Activated CD8-positive, alpha-beta T cell treated with anti-CD3 and anti-CD28 coated beads for 36 hours (primary cell): ENCODE measurements around the gene MT1H. TPM values are rescaled to one million over a fixed set of nuclear protein-coding genes. Genes with fewer than 3 reads are reported as not detected.

Source experiments
- ATAC-seq: fragments of 200-7000 bp; cut with Tn5 transposase; one replicate; pipeline ENCODE4 v1.10.0; 2021; ENCODE audit warnings: mild to moderate bottlenecking, moderate library complexity
- CTCF ChIA-PET: fragments of 350-600 bp; sonication (Branson Sonifier 250); formaldehyde crosslinking; loops from one replicate; lab custom pipeline; 2021; ENCODE audit warnings: antibody characterized with exemption; lab: Charles Lee
- POLR2A ChIA-PET: fragments of 350-600 bp; sonication (Branson Sonifier 250); formaldehyde crosslinking; loops from one replicate; lab custom pipeline; 2021; ENCODE audit warnings: antibody characterized with exemption; lab: Charles Lee
- DNase-seq: peaks from one replicate; pipeline ENCODE4 v3.0.0-alpha.2; 2020
- H3K27ac Mint-ChIP-seq: one replicate; pipeline ENCODE4 v1.8.0; 2021; ENCODE audit warnings: mild to moderate bottlenecking, mixed read lengths
- H3K27me3 Mint-ChIP-seq: one replicate; pipeline ENCODE4 v1.8.0; 2021; ENCODE audit warnings: mixed read lengths
- H3K36me3 Mint-ChIP-seq: one replicate; pipeline ENCODE4 v1.8.0; 2021; ENCODE audit warnings: low read depth, mixed read lengths
- H3K4me1 Mint-ChIP-seq: one replicate; pipeline ENCODE4 v1.8.0; 2021; ENCODE audit warnings: low read depth, mixed read lengths
- H3K4me3 Mint-ChIP-seq: one replicate; pipeline ENCODE4 v1.8.0; 2021; ENCODE audit warnings: mild to moderate bottlenecking, moderate library complexity, mixed read lengths
- H3K9me3 Mint-ChIP-seq: one replicate; pipeline ENCODE4 v1.8.0; 2021; ENCODE audit warnings: mixed read lengths
- CTCF ChIP-seq: fragments of 200-600 bp; IDR thresholded peaks from one replicate; pipeline ENCODE4 v1.8.0; 2022; ENCODE audit warnings: antibody characterized with exemption, mild to moderate bottlenecking
- intact Hi-C: fragments of 100-400 bp; cut with micrococcal nuclease; formaldehyde crosslinking; loops from one replicate; pipeline ENCODE4 v1.10.0; 2022
- total RNA-seq, 2 experiments: library from RNA; stranded (reverse); gene quantifications; one replicate each; pipeline ENCODE4 v1.2.3, GENCODE V29; 2021

The MT1H gene
- total RNA-seq, 2 experiments from 2014 or later: 2.3 to 2.7 TPM

GRCh38 chr16:56632848-56633365, 36.7 kb upstream of the MT1H start:
- peak overlapping the region; percentile 38 for H3K4me3 Mint-ChIP-seq
- ChIA-PET CTCF (no interaction called here), POLR2A (interaction anchor here (0.6 to 0.7 kb wide), 2 partner anchors 12 to 29 kb away, joined by 3 read pairs; no protein-coding TSS in a partner anchor)
- H3K4me1 Mint-ChIP-seq: peaks cover 20% of the 10 kb centered on the region
- H3K27ac Mint-ChIP-seq: no peak overlapping the region
- no peak for ATAC-seq
- DNase-seq: no peak
- intact Hi-C loops: no loop called here
- TF ChIP-seq CTCF: no peak
- no peaks in the 10 kb centered on the region for H3K9me3 Mint-ChIP-seq
- no peaks in the 10 kb centered on the region for H3K36me3 Mint-ChIP-seq
- H3K27me3 Mint-ChIP-seq: peaks cover 66% of the 10 kb centered on the region

GRCh38 chr16:56633535-56633934, 36.1 kb upstream of the MT1H start:
- Mint-ChIP-seq H3K36me3 (no peaks in the 10 kb centered on the region), H3K27me3 (peaks cover 68% of the 10 kb centered on the region), H3K4me1 (peaks cover 23% of the 10 kb centered on the region), H3K4me3 (no peak overlapping the region), H3K27ac (no peak overlapping the region), H3K9me3 (no peaks in the 10 kb centered on the region)
- CTCF ChIA-PET: interaction anchor here (1.0 kb wide), 1 partner anchor 15 kb away, joined by 3 read pairs; no protein-coding TSS in a partner anchor
- DNase-seq (no peak), ATAC-seq (no peak)
- no peak for TF ChIP-seq CTCF
- POLR2A ChIA-PET: no interaction called here
- intact Hi-C loops: no loop called here

GRCh38 chr16:56634715-56635440, 34.7 kb upstream of the MT1H start:
- no peak overlapping the region for H3K27ac Mint-ChIP-seq
- no peak for TF ChIP-seq CTCF
- H3K36me3 Mint-ChIP-seq: no peaks in the 10 kb centered on the region
- H3K4me3 Mint-ChIP-seq: peak overlapping the region; percentile 39
- H3K4me1 Mint-ChIP-seq: peaks cover 23% of the 10 kb centered on the region
- ATAC-seq (no peak), DNase-seq (no peak)
- H3K9me3 Mint-ChIP-seq: no peaks in the 10 kb centered on the region
- CTCF ChIA-PET: interaction anchor here (1.0 kb wide), 1 partner anchor 13 kb away, joined by 3 read pairs; no protein-coding TSS in a partner anchor
- intact Hi-C loops: no loop called here
- POLR2A ChIA-PET: no interaction called here
- H3K27me3 Mint-ChIP-seq: peaks cover 79% of the 10 kb centered on the region

- no peak for TF ChIP-seq CTCF
- no peaks in the 10 kb centered on the region for H3K36me3 Mint-ChIP-seq
- CTCF ChIA-PET: interaction anchor here (2.6 kb wide), 1 partner anchor 10 kb away, joined by 6 read pairs; the partner anchor contains the start of gene MT1E
- peak; percentile 39 for DNase-seq
- intact Hi-C loops: no loop called here
- no peak overlapping the region for H3K27ac Mint-ChIP-seq
- H3K4me3 Mint-ChIP-seq: peak overlapping the region; percentile 39
- no peaks in the 10 kb centered on the region for H3K9me3 Mint-ChIP-seq
- peaks cover 23% of the 10 kb centered on the region for H3K4me1 Mint-ChIP-seq
- peaks cover 83% of the 10 kb centered on the region for H3K27me3 Mint-ChIP-seq
- POLR2A ChIA-PET: no interaction called here
- no peak for ATAC-seq
Observed at GRCh38 chr16:56635441-56635967, 34.1 kb upstream of the MT1H start.
